OCI-LY3 (cell line): ENCODE data around the gene TBX2.

Source experiments
- H2AFZ ChIP-seq: fragments of 200-600, 300-600 bp; shearing (Covaris generic); 2 replicates; pipeline ENCODE4 v1.6.0; 2014; ENCODE audit warnings: antibody characterized with exemption, low read depth, low read length
- H3K27ac ChIP-seq: fragments of 200-600, 300-600 bp; sonication (generic); 2 replicates; pipeline ENCODE4 v1.5.1; 2014; ENCODE audit warnings: mild to moderate bottlenecking, low read length, moderate library complexity, mixed read lengths
- H3K27me3 ChIP-seq: fragments of 200-600, 300-600 bp; sonication (generic); 2 replicates; pipeline ENCODE4 v1.6.1; 2014; ENCODE audit warnings: low read depth, low read length, mixed read lengths
- H3K36me3 ChIP-seq: fragments of 200-600, 300-600 bp; sonication (generic); replicated peaks from 2 replicates; pipeline ENCODE3; 2014; ENCODE audit warnings: low read depth, low read length, mixed read lengths
- H3K4me1 ChIP-seq: fragments of 300-600, 200-600 bp; sonication (generic); 2 replicates; pipeline ENCODE4 v1.6.1; 2014; ENCODE audit warnings: low read length, mixed read lengths
- H3K4me2 ChIP-seq: fragments of 200-600, 300-600 bp; sonication (generic); 2 replicates; pipeline ENCODE4 v1.6.1; 2014; ENCODE audit warnings: low read length, mixed read lengths
- H3K4me3 ChIP-seq: fragments of 300-600, 200-600 bp; sonication (generic); 2 replicates; pipeline ENCODE4 v1.5.1; 2014; ENCODE audit warnings: antibody characterized with exemption, mild to moderate bottlenecking, low read length, moderate library complexity
- H3K79me2 ChIP-seq: fragments of 300-600, 200-600 bp; shearing (Covaris generic); 2 replicates; pipeline ENCODE4 v1.6.1; 2014; ENCODE audit warnings: mild to moderate bottlenecking, low read length, mixed read lengths
- H3K9ac ChIP-seq: fragments of 300-600, 200-600 bp; shearing (Covaris generic); 2 replicates; pipeline ENCODE4 v1.6.0; 2014; ENCODE audit warnings: mild to moderate bottlenecking, low read length, moderate library complexity
- H3K9me3 ChIP-seq: fragments of 200-600, 300-600 bp; shearing (Covaris generic); 2 replicates; pipeline ENCODE4 v1.6.1; 2014; ENCODE audit warnings: low read length, mixed read lengths; ENCODE audit not compliant: insufficient read depth
- H4K20me1 ChIP-seq: fragments of 200-600, 300-600 bp; sonication (generic); 2 replicates; pipeline ENCODE4 v1.6.1; 2016; ENCODE audit warnings: low read length, mixed read lengths; ENCODE audit not compliant: insufficient read depth
- CTCF ChIP-seq: fragments of 200-600, 300-600 bp; sonication (generic); IDR thresholded peaks from 2 replicates; pipeline ENCODE4 v1.5.1; 2014; ENCODE audit warnings: antibody characterized with exemption, low read length, low read depth
- EZH2phosphoT487 ChIP-seq: fragments of 200-600 bp; shearing (Covaris generic); IDR thresholded peaks from 2 replicates; pipeline ENCODE4 v1.6.1; 2018; ENCODE audit warnings: antibody characterized with exemption, mixed run types, low read depth

TBX2 gene

GRCh38 chr17:61386251-61386650 is 13.4 kb upstream of the TBX2 start:
- Histone ChIP-seq H2AFZ (no peak overlapping the region), H3K36me3 (no peaks in the 10 kb centered on the region), H3K9me3 (no peaks in the 10 kb centered on the region), H3K4me1 (0 out of 2 replicates have a peak, but pooled peaks cover 3% of the 10 kb centered on the region), H3K27ac (no peak overlapping the region), H3K9ac (no peak overlapping the region), H4K20me1 (no peaks in the 10 kb centered on the region), H3K4me2 (no peak overlapping the region), H3K4me3 (no peak overlapping the region), H3K79me2 (no peaks in the 10 kb centered on the region), H3K27me3 (no peaks in the 10 kb centered on the region)
- TF ChIP-seq EZH2phosphoT487 (no peak), CTCF (no peak)

GRCh38 chr17:61387011-61387410 is 12.6 kb upstream of the TBX2 start:
- Histone ChIP-seq H3K4me3 (no peak overlapping the region), H3K9ac (no peak overlapping the region)
- no peak for TF ChIP-seq CTCF
- TF ChIP-seq EZH2phosphoT487 = no peak

GRCh38 chr17:61387511-61388305 is 11.9 kb upstream of the TBX2 start:
- no peaks in the 10 kb centered on the region for H3K36me3 ChIP-seq
- no peaks in the 10 kb centered on the region for H4K20me1 ChIP-seq
- no peak overlapping the region for H2AFZ ChIP-seq
- no peak overlapping the region for H3K4me2 ChIP-seq
- H3K79me2 ChIP-seq = no peaks in the 10 kb centered on the region
- no peak overlapping the region for H3K9ac ChIP-seq
- H3K9me3 ChIP-seq = no peaks in the 10 kb centered on the region
- H3K27me3 ChIP-seq = no peaks in the 10 kb centered on the region
- H3K4me1 ChIP-seq = 0 out of 2 replicates have a peak, but pooled peaks cover 3% of the 10 kb centered on the region
- H3K27ac ChIP-seq = no peak overlapping the region
- no peak overlapping the region for H3K4me3 ChIP-seq
- no peak for TF ChIP-seq CTCF
- TF ChIP-seq EZH2phosphoT487 = no peak

More at GRCh38 chr17:61387011-61387410, 12.6 kb upstream of the TBX2 start:
- no peaks in the 10 kb centered on the region for H3K9me3 ChIP-seq
- H4K20me1 ChIP-seq = no peaks in the 10 kb centered on the region
- no peak overlapping the region for H2AFZ ChIP-seq
- H3K27me3 ChIP-seq = no peaks in the 10 kb centered on the region
- no peak overlapping the region for H3K4me2 ChIP-seq
- 0 out of 2 replicates have a peak, but pooled peaks cover 3% of the 10 kb centered on the region for H3K4me1 ChIP-seq
- no peaks in the 10 kb centered on the region for H3K36me3 ChIP-seq
- H3K79me2 ChIP-seq = no peaks in the 10 kb centered on the region
- H3K27ac ChIP-seq = no peak overlapping the region

- no peak for TF ChIP-seq CTCF
- no peak for TF ChIP-seq EZH2phosphoT487
- no peak overlapping the region for H3K4me2 ChIP-seq
- no peaks in the 10 kb centered on the region for H3K36me3 ChIP-seq
- no peaks in the 10 kb centered on the region for H3K9me3 ChIP-seq
- H2AFZ ChIP-seq = no peak overlapping the region
- no peak overlapping the region for H3K9ac ChIP-seq
- H3K79me2 ChIP-seq = no peaks in the 10 kb centered on the region
- no peaks in the 10 kb centered on the region for H3K27me3 ChIP-seq
- no peaks in the 10 kb centered on the region for H4K20me1 ChIP-seq
- no peak overlapping the region for H3K27ac ChIP-seq
- no peak overlapping the region for H3K4me3 ChIP-seq
- 0 out of 2 replicates have a peak, but pooled peaks cover 3% of the 10 kb centered on the region for H3K4me1 ChIP-seq
These were observed 10.9 kb upstream of the TBX2 start for GRCh38 chr17:61388561-61389356.
